ENCODE results near the gene CFAP100.

The CFAP100 gene

GRCh38 chr3:126421573-126422119 lies 26.9 kb downstream of the CFAP100 start:
- no peak for DNase-seq (ENCODE audit: low read depth)

DNA sequence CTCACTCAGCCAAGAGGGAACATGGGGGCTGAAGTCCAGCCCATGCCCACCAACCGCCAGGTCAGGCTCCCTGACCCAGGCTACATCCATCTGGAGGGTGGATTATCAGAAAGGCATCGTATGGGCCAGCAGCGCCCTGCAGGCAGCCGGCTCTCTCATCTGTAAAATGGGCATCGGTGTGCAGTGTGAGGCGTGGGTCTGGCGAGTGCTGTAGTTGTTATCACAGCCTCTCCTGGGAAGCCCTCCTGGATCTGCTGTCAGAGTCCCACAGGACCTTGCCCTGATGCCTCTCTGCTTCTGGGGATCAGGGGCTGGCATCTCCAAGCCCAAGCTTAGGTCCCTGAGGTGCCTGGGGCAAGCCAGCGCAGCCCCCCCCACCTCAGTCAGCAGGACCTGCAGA lies 27.4 kb downstream of the CFAP100 start:
- DNase-seq (ENCODE audit: low read depth), result no peak

- DNase-seq (ENCODE audit: low read depth), result no peak
These were observed 27.9 kb downstream of the CFAP100 start for GRCh38 chr3:126422571-126423091.

DNA sequence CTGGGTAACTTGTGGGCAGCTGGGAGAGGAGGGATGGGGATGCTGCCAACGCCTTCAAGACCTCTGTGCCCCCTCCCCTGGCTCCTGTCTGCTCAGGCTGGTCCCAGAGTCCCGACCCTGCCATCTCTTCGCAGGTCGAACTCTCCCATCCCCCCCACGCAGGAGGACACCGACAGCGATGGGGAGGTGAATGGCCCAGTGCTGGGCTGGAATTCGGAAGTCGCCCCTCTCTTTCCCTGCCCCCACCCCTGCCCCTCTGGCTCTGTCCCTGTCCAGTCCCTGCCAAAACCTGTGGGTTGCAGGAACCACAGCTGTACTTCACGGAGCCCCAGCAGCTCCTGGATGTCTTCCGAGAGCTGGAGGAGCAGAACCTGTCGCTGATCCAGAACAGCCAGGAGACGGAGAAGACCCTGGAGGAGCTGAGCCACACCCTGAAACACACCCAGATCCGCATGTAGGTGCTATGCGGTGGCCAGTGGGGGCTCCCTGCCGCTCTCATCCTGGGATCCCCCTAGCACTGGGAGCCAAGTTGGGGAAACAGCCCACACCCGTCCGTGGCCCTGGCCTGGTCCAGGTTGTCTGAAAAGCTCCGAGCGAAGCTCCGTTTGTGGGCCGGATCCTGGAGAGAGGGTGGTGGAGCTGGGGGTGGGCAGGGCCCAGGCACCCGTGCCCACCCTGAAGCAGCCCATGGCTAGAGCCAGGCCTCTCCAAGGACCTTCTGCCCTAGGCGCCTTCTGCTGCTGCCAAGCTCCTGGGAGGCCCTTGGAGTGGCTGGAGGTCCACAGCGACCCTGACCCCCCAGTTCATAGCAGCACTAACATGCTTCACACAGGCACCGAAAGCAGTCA lies 28.7 kb downstream of the CFAP100 start:
- DNase-seq (ENCODE audit: low read depth), result no peak

DNA sequence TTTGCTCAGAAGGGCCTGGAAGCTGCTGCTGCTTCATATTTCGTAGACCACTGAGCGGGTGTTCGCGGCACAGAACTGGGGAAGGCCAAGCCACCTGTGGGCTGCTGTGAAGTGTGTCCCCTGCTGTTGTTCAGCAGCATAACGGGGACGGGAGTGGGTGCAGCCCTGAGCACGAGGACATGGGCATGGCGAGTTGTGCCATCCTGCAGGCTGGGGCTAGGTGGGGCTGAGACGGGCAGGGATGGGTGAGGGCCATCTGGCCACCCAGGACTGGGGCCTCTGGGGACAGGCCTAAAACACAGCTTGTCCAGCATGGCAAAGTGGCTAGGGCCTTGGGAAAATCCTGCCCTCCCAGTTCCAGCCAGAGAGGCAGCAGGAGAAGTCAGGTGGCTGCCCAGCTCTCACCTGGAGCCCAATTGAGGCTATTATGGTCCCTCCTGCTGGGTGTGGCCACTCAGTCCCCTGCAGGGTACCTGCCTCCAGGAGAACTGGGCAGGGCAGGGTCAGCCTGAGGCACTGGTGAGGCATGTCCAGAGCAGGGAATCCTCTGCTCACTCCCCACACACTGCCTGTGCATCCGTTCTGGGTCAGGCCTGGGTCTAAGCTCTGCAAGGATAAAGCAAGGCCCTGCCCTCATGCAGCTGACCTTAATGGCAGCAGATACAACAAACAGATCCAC lies 29.5 kb downstream of the CFAP100 start:
- DNase-seq (ENCODE audit: low read depth), result no peak

GRCh38 chr3:126424751-126425150 lies 30.0 kb downstream of the CFAP100 start:
- no peak for DNase-seq (ENCODE audit: low read depth)

DNA sequence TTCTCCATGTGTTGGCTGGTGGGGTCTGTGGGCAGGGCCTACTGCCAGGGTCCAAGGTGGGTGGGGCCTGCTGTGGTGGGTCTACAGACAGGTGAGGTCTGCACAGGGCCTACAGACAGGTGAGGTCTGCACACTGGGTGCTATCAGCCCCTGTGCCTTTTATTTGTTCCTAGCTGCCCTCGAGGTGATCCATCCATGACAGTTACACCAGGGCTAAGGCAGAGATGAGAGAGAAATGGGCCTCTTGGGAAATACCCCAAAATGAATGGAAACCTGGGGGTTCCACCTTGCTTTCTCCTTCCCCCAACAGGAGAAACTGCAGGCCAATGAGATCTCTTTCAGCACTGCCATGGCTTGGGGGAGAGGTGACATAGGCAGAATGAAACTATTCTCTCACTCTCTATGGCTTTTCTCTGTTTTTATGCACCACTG lies 36.4 kb downstream of the CFAP100 start:
- DNase-seq (ENCODE audit: low read depth), result no peak

- peak; percentile 42 for DNase-seq (ENCODE audit: low read depth)
These were observed 37.8 kb downstream of the CFAP100 start for GRCh38 chr3:126432361-126433104.

- no peak for DNase-seq (ENCODE audit: low read depth)
These were observed 38.4 kb downstream of the CFAP100 start for GRCh38 chr3:126433105-126433430.

DNA sequence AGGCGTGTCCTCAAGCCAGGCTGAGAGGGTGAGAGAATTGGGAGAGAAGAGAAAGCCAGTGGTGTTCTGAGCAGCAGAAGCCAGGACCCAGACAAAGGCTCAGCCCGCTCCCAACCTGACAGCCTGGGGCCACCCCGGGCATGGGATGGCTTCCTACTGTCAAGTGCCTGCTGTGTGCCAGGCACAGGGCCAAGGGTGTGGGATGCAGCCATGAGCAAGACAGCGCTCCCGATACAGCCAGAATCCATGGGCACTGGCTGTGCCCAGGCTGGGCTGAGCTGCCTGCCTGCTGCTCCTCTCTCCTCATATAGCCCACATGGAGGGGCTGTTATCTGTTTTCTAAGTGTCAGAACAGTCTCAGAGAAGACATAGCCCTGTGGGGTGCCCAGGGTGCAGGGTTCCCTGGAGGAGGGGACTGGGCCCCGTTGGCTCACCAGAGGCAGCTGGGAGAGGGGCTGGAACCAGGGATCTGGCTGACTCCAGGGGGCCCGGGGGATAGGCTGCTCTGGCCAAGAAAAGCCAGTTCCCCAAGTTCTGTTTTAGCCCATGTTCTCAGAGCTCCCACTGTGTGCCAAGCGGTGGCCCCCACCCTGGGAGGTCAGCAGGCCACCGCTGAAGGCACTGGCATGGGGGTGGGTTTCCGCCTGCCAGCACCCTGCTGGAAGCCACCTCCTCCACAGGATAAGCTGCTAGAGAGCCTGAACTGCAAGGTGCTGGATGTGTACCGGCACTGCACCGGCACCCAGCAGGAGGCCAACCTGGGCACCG lies 39.0 kb downstream of the CFAP100 start:
- DNase-seq (ENCODE audit: low read depth), result no peak

GRCh38 chr3:126434264-126434590 lies 39.5 kb downstream of the CFAP100 start:
- no peak for DNase-seq (ENCODE audit: low read depth)

- no peak for DNase-seq (ENCODE audit: low read depth)
These were observed 40.3 kb downstream of the CFAP100 start for GRCh38 chr3:126434931-126435411.

- DNase-seq (ENCODE audit: low read depth), result no peak
These were observed 41.0 kb downstream of the CFAP100 start for GRCh38 chr3:126435456-126436315.

- no peak for DNase-seq (ENCODE audit: low read depth)
These were observed 42.4 kb downstream of the CFAP100 start for GRCh38 chr3:126436826-126437717.

- DNase-seq (ENCODE audit: low read depth), result no peak
These were observed 43.5 kb downstream of the CFAP100 start for GRCh38 chr3:126438186-126438585.

- DNase-seq (ENCODE audit: low read depth), result no peak
These were observed 44.0 kb downstream of the CFAP100 start for GRCh38 chr3:126438746-126439145.

- DNase-seq (ENCODE audit: low read depth), result no peak
These were observed 44.7 kb downstream of the CFAP100 start for GRCh38 chr3:126439346-126439967.

- DNase-seq (ENCODE audit: low read depth), result no peak
These were observed 45.4 kb downstream of the CFAP100 start for GRCh38 chr3:126439968-126440708.

- DNase-seq (ENCODE audit: low read depth), result no peak
These were observed 45.9 kb downstream of the CFAP100 start for GRCh38 chr3:126440709-126440995.

Measured in ELR (cell line).